ENCODE data around the gene KLHL6.

GRCh38 chr3:183533412-183534132 lies 21.9 kb downstream of the KLHL6 start:
- TF ChIP-seq CTCF (IDR thresholded peaks at IDR 0.05; ENCODE audit: control extremely low read depth in 1 of 3, insufficient read depth in 1 of 3, low read depth in 1 of 3, low read length in 3 of 3), result no peak
- no peak for TF ChIP-seq EP300 (IDR thresholded peaks at IDR 0.05; ENCODE audit: borderline replicate concordance in 1 of 2, low read depth in 2 of 2, low read length in 2 of 2)
- TF ChIP-seq TAF1 (IDR thresholded peaks at IDR 0.05; ENCODE audit: low read depth, low read length), result no peak
- no peak for TF ChIP-seq RXRA (IDR thresholded peaks at IDR 0.05; ENCODE audit: insufficient read depth, low read depth, low read length)
- TF ChIP-seq KDM5A (IDR thresholded peaks at IDR 0.05; ENCODE audit: low read length), result no peak
- TF ChIP-seq CHD2 (IDR thresholded peaks at IDR 0.05; ENCODE audit: low read length), result no peak
- no peak for TF ChIP-seq POLR2A (IDR thresholded peaks at IDR 0.05; ENCODE audit: control extremely low read depth in 1 of 2, low read depth in 2 of 2, low read length in 2 of 2)
- TF ChIP-seq NRF1 (IDR thresholded peaks at IDR 0.05; ENCODE audit: low read depth, low read length), result no peak
- TF ChIP-seq E2F6 (IDR thresholded peaks at IDR 0.05), result no peak
- no peak for TF ChIP-seq RNF2 (IDR thresholded peaks at IDR 0.05; ENCODE audit: borderline replicate concordance, low read depth, low read length, missing control alignments, poor library complexity, severe bottlenecking)
- TF ChIP-seq USF2 (IDR thresholded peaks at IDR 0.05; ENCODE audit: low read length), result 0 out of 2 replicates have a peak, but pooled peaks have one; percentile 11
- no peak for TF ChIP-seq SP1 (IDR thresholded peaks at IDR 0.05; ENCODE audit: low read depth, low read length)
